ENCODE data around the gene HEMK1.
A peak's percentile ranks its signal among the peaks of the same experiment; 100 is the strongest.

The HEMK1 gene

DNA sequence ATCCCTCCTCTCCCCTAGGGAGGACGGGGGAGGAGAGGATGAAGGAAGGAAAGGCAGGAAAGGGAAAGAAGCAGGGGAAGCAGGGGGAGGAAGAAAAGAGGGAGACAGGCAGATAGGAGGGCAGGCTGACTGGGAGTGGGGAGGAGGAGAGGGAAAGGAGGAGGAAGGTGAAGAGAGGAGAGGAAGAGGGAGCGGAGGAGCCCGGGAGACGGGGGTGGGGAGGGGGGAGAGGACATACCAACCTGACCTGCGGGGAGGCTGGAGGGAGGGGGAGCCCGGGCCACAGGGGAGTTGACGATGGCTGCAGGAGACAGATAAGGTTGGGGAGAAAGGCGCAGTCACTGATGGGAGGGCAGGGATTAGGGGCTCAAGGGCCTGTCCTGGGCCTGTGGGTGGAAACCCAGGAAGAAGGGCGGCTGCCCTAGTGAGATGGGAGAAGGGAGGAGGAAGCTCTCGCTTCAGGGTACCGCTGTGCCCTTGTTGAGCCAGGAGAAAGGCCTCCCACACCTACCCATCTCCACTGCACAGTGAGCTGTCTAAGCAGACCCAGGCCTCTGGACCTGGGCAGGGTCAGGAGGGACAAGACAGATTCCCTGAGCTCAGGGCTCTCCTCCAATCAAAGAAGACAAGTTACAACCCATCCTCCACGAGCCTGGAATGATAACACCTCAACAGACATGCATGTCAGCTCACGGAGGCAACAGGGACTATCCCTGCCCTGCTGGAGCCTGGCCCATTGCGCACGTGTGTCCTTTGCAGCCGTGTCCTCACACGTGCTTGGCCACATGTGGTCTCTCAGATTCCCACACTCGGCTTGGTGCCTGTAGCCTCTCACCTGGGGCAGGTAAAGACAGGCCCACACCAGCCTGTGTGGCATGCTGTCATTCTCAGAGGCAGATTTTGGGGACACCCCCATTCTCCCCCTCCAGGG, 29.7 kb upstream of the HEMK1 start:
- H3K27me3 ChIP-seq (ENCODE audit: insufficient read depth, low read length, poor library complexity, severe bottlenecking) = no peaks in the 10 kb centered on the region
- H2AFZ ChIP-seq (ENCODE audit: low read length) = no peak overlapping the region
- no peak overlapping the region for H3K4me3 ChIP-seq (ENCODE audit: low read length, poor library complexity, severe bottlenecking)
- H3K9me3 ChIP-seq (ENCODE audit: insufficient read depth, low read depth, low read length) = no peaks in the 10 kb centered on the region
- no peaks in the 10 kb centered on the region for H3K36me3 ChIP-seq (ENCODE audit: insufficient read depth, low read length)
- no peaks in the 10 kb centered on the region for H3K79me2 ChIP-seq (ENCODE audit: insufficient read depth, low read length)
- H3K4me1 ChIP-seq (ENCODE audit: insufficient read depth, low read length, poor library complexity, severe bottlenecking) = no peaks in the 10 kb centered on the region
- H3K4me2 ChIP-seq (ENCODE audit: low read depth, low read length, poor library complexity, severe bottlenecking) = no peak overlapping the region
- H3F3A ChIP-seq (ENCODE audit: low read depth) = no peaks in the 10 kb centered on the region
- no peak overlapping the region for H3K9ac ChIP-seq (ENCODE audit: low read depth, low read length, poor library complexity, severe bottlenecking)
- H4K20me1 ChIP-seq (ENCODE audit: insufficient read depth, low read length, poor library complexity, severe bottlenecking) = no peaks in the 10 kb centered on the region
- no peaks in the 10 kb centered on the region for H3K9me2 ChIP-seq (replicated peaks; ENCODE audit: low read depth, low read length)
- no peak for TF ChIP-seq EZH2phosphoT487 (IDR thresholded peaks at IDR 0.05; ENCODE audit: borderline replicate concordance)
- TF ChIP-seq, protein P1, sequence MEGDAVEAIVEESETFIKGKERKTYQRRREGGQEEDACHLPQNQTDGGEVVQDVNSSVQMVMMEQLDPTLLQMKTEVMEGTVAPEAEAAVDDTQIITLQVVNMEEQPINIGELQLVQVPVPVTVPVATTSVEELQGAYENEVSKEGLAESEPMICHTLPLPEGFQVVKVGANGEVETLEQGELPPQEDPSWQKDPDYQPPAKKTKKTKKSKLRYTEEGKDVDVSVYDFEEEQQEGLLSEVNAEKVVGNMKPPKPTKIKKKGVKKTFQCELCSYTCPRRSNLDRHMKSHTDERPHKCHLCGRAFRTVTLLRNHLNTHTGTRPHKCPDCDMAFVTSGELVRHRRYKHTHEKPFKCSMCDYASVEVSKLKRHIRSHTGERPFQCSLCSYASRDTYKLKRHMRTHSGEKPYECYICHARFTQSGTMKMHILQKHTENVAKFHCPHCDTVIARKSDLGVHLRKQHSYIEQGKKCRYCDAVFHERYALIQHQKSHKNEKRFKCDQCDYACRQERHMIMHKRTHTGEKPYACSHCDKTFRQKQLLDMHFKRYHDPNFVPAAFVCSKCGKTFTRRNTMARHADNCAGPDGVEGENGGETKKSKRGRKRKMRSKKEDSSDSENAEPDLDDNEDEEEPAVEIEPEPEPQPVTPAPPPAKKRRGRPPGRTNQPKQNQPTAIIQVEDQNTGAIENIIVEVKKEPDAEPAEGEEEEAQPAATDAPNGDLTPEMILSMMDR (conservative IDR thresholded peaks at IDR 0.05; ENCODE audit: low read length) = no peak

DNA sequence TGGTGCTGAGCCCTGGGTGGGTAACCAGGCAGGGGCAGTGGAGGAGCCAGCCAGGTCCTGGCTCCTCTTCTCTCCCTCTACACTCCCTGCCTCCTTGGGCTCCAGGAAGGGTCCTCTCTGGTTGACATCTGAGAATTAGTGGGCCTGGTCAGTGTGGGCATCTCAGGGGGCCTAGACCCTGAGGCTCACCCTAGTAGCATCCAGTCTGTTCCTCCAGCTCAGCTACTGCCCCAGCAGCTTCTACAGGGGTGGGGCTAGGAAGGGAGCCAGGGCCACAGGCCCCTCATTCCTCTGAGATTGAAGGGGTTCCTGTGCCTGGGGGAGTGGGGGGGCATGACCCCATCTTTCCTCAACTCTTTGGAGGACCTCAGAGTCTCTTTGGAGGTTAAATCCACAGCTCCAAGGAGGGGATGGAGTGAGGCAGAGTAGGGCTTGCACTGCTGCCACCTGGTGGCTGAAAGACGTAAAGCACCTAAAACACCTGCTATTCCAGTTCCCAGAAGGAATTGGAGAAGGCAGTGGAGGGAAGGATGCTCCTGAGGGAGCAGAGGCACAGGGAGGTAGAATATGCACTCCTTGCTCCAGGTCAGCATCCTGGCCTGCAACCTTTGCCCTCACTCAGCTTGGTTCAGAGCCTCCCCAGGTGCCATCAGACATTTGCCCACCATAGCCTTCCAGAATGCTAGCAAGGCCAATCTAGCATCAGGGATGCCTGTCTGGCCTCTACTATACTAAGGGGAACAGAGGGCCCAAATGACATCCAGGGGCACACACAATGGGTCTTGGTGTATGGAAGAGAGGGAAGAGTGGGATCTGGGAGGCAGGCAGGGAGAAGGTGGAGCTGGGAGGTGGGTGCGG, 26.9 kb upstream of the HEMK1 start:
- Histone ChIP-seq H2AFZ (ENCODE audit: low read length) (no peak overlapping the region), H3F3A (ENCODE audit: low read depth) (no peaks in the 10 kb centered on the region), H3K4me1 (ENCODE audit: insufficient read depth, low read length, poor library complexity, severe bottlenecking) (no peaks in the 10 kb centered on the region), H3K27me3 (ENCODE audit: insufficient read depth, low read length, poor library complexity, severe bottlenecking) (no peaks in the 10 kb centered on the region), H3K9me3 (ENCODE audit: insufficient read depth, low read depth, low read length) (no peaks in the 10 kb centered on the region), H3K4me2 (ENCODE audit: low read depth, low read length, poor library complexity, severe bottlenecking) (no peak overlapping the region), H3K9me2 (replicated peaks; ENCODE audit: low read depth, low read length) (no peaks in the 10 kb centered on the region), H3K36me3 (ENCODE audit: insufficient read depth, low read length) (no peaks in the 10 kb centered on the region), H3K9ac (ENCODE audit: low read depth, low read length, poor library complexity, severe bottlenecking) (no peak overlapping the region), H3K4me3 (ENCODE audit: low read length, poor library complexity, severe bottlenecking) (no peak overlapping the region), H3K79me2 (ENCODE audit: insufficient read depth, low read length) (no peaks in the 10 kb centered on the region), H4K20me1 (ENCODE audit: insufficient read depth, low read length, poor library complexity, severe bottlenecking) (no peaks in the 10 kb centered on the region)
- TF ChIP-seq, protein P1 (conservative IDR thresholded peaks at IDR 0.05; ENCODE audit: low read length) = peak; percentile 95
- TF ChIP-seq EZH2phosphoT487 (IDR thresholded peaks at IDR 0.05; ENCODE audit: borderline replicate concordance) = no peak

DNA sequence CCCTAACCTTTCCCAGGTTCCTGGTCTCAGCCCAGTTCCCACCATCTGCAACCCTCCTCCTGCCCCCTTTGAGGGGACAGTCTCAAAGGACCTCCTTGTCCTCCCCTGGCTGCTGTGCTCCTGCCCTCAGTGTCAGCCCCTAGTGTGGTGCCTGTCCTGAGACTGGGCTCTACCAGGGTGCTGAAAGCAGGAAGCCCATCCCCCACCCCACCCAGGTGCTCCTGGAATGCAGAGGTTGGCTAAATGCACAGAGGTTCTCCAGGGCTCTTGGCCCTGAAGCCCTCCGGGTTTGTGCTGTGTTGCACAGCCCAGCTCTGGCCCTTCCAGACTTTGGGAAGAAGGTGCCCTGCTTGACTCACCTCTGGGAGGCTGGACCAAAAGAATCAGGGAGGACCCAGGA, 23.5 kb upstream of the HEMK1 start:
- Histone ChIP-seq H3K79me2 (ENCODE audit: insufficient read depth, low read length) (no peaks in the 10 kb centered on the region), H3K9me3 (ENCODE audit: insufficient read depth, low read depth, low read length) (no peaks in the 10 kb centered on the region), H3K36me3 (ENCODE audit: insufficient read depth, low read length) (no peaks in the 10 kb centered on the region), H3K27me3 (ENCODE audit: insufficient read depth, low read length, poor library complexity, severe bottlenecking) (no peaks in the 10 kb centered on the region), H3K9ac (ENCODE audit: low read depth, low read length, poor library complexity, severe bottlenecking) (no peak overlapping the region), H3K9me2 (replicated peaks; ENCODE audit: low read depth, low read length) (no peaks in the 10 kb centered on the region), H3F3A (ENCODE audit: low read depth) (no peaks in the 10 kb centered on the region), H3K4me2 (ENCODE audit: low read depth, low read length, poor library complexity, severe bottlenecking) (no peak overlapping the region), H2AFZ (ENCODE audit: low read length) (no peak overlapping the region), H3K4me1 (ENCODE audit: insufficient read depth, low read length, poor library complexity, severe bottlenecking) (no peaks in the 10 kb centered on the region), H3K4me3 (ENCODE audit: low read length, poor library complexity, severe bottlenecking) (no peak overlapping the region), H4K20me1 (ENCODE audit: insufficient read depth, low read length, poor library complexity, severe bottlenecking) (no peaks in the 10 kb centered on the region)
- TF ChIP-seq, protein P1 (conservative IDR thresholded peaks at IDR 0.05; ENCODE audit: low read length) = no peak
- TF ChIP-seq EZH2phosphoT487 (IDR thresholded peaks at IDR 0.05; ENCODE audit: borderline replicate concordance) = no peak

All from Loucy (cell line).